HG02642 (cell line): ENCODE results near the gene IL1RN.

Experiments
- ATAC-seq: cut with Tn5 transposase; IDR thresholded peaks from one replicate; pipeline ENCODE4 v1.9.1; 2021; ENCODE audit warnings: mild to moderate bottlenecking; ENCODE audit not compliant: unreplicated experiment, poor library complexity

IL1RN gene

DNA sequence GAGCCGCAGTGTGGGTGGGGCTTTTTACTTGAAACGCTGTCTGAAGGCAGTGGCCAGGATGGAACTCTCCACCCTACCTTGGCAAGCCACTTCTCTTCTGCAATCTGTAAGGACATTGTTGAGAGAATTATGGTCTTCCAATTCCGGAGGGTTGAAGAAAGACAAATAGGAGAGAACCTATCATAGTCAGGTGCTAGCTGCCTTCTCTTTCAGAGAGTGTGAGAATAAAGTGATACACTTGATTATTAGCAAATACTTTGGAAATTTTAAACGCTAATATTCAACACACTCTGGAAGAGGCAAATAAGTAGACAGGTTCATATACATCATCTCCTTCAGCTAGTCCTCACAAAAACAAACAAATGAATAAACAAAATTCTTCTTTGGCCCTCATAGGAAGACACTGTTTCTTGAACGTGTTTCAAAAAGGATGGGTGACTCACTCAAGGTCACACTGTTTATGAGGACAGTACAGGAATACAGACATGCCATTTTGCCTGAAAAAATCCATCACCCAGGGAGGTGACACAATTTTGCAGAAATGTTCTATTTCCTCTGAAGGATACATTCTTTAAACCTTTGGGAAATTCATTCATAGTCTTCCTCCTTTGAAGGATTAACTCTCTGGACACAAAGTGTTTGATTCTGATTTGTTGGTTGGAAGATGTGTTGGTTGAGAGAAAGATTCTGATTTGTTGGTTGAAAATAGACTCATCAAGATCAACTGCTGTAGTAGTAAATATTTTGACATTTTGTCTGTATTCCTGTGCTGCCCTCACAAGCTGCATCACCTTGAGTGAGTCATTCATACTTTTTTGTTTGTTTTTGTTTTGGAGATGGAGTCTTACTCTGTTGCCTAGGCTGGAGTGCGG is 2.2 kb upstream of the IL1RN start:
- no peak for ATAC-seq

DNA sequence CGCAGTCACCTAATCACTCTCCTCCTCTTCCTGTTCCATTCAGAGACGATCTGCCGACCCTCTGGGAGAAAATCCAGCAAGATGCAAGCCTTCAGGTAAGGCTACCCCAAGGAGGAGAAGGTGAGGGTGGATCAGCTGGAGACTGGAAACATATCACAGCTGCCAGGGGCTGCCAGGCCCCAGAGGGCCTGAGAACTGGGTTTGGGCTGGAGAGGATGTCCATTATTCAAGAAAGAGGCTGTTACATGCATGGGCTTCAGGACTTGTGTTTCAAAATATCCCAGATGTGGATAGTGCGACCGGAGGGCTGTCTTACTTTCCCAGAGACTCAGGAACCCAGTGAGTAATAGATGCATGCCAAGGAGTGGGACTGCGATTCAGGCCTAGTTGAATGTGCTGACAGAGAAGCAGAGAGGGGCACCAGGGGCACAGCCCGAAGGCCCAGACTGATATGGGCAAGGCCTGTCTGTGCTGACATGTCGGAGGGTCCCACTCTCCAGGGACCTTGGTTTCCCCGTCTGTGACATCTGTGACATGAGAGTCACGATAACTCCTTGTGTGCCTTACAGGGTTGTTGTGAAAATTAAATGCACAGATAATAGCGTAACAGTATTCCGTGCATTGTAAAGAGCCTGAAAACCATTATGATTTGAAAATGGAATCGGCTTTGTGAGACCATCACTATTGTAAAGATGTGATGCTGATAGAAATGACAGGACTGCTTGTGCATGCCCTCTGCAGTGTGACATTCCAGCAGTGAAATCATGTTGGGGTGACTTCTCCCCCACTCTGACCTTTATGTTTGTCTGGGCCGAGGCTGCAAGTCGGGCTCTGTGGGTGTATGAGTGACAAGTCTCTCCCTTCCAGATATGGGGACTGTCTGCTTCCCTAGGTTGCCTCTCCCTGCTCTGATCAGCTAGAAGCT is 510 bp downstream of the IL1RN start:
- ATAC-seq = no peak

DNA sequence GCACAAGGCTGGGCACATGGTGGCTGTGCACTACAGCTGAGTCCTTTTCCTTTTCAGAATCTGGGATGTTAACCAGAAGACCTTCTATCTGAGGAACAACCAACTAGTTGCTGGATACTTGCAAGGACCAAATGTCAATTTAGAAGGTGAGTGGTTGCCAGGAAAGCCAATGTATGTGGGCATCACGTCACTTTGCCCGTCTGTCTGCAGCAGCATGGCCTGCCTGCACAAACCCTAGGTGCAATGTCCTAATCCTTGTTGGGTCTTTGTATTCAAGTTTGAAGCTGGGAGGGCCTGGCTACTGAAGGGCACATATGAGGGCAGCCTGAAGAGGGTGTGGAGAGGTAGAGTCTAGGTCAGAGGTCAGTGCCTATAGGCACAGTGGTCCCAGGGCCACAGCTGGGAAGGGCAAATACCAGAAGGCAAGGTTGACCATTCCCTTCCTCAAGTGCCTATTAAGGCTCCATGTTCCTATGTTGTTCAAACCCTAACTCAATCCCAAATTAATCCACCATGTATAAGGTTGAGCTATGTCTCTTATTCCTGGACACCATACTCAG is 2.2 kb downstream of the IL1RN start:
- no peak for ATAC-seq

DNA sequence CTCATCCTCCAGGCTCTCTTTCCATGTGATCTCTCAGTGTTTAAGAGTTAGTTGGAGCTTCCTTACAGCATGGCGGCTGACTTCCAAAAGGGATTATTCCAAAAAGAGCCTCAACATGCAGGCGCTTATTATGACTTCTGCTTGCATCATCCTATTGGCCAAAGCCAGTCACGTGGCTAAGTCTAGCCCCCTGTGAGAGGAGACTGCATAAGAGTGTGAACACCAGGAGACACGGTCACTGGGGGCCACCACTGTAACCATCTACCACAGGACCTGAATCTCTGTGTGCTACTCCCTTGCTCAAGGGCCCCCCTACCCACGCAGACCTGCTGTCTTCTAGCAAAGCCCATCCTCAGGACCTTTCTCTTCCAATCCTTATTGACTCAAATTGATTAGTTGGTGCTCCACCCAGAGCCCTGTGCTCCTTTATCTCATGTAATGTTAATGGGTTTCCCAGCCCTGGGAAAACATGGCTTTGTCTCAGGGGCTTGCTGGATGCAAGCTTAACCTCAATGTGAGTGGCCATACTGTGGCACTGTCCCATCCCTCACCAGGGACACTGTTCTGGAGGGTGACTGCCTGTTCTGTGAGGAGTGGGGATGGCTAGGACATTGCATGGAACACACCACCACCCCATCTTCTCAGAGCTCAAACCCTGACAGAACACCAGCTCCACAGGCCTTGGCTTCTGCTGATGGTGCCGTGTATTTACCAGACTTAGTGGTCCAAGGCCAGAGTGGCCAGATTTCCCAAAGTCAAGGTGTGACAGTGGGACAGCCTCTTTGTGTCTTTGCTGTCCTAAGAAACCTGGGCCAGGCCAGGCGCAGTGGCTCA is 4.2 kb downstream of the IL1RN start:
- ATAC-seq = no peak

DNA sequence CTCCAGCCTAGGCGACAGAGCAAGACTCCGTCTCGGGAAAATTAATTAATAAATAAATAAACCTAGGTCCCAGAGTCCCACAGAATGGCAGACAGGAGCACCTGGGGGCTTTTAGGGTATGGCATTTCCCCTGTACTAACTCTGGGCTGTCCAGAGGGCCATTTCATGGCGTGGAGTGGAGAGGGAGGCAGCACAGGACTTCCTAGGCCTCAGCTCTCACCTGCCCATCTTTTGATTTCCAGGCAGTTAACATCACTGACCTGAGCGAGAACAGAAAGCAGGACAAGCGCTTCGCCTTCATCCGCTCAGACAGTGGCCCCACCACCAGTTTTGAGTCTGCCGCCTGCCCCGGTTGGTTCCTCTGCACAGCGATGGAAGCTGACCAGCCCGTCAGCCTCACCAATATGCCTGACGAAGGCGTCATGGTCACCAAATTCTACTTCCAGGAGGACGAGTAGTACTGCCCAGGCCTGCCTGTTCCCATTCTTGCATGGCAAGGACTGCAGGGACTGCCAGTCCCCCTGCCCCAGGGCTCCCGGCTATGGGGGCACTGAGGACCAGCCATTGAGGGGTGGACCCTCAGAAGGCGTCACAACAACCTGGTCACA is 5.1 kb downstream of the IL1RN start:
- no peak for ATAC-seq

DNA sequence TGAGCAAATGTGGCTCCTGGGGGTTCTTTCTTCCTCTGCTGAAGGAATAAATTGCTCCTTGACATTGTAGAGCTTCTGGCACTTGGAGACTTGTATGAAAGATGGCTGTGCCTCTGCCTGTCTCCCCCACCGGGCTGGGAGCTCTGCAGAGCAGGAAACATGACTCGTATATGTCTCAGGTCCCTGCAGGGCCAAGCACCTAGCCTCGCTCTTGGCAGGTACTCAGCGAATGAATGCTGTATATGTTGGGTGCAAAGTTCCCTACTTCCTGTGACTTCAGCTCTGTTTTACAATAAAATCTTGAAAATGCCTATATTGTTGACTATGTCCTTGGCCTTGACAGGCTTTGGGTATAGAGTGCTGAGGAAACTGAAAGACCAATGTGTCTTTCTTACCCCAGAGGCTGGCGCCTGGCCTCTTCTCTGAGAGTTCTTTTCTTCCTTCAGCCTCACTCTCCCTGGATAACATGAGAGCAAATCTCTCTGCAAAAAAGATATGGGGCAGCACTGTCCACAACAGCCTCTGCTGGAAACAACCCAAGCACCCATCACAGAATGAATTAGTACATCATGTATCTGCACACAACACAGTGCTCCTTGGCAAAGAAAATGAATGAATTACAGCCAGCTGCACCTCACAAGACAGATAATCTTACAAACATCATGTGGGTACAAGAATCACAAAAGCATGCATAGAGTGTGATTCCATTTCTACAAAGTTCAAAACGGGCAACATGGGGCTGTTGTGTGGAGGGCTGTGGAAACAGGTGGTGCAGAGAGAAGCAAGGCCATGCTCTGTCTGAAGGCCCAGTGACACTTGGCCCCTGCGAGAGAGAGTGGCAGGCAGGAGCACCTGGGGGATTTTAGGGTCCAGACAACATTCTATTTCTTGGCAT is 6.6 kb downstream of the IL1RN start:
- ATAC-seq = no peak

DNA sequence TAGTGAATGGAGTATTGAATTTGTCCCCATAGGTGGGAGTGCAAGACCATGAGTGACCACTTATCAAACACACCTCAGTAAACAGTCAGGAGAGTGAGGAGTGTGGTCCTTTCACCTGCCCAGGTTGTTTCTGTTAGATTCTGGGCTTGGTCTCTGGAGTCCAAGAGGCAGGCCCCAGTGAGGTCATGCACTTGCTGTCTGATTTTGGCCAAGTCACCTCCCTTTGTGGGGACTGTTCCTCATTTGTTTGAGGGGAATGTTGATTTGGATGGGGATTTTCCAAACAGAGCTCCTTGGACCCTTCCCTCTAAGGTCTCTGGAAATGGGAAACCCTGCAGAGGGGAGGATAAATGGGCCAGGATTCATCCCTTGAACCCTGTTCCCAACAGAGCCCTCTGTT is 7.3 kb downstream of the IL1RN start:
- ATAC-seq = no peak

DNA sequence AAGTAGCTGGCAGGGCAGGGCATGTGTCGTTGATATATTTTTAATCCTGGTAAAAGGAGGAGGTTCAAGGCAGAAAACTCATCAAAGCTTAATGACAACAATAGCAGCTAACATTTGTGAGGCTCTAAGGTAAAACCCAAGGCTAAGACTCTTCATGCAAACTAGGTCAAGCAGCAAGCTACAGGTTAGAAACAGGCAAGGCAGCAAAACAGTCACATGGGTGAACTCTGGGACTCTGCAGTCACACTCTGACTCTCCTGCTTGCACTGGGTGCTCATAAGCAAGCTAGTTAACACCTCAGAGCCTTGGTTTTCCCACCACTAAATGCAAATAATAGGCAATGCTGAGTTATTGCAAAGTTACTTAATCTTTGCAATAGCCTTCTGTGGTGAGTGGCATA is 7.9 kb downstream of the IL1RN start:
- ATAC-seq = no peak

DNA sequence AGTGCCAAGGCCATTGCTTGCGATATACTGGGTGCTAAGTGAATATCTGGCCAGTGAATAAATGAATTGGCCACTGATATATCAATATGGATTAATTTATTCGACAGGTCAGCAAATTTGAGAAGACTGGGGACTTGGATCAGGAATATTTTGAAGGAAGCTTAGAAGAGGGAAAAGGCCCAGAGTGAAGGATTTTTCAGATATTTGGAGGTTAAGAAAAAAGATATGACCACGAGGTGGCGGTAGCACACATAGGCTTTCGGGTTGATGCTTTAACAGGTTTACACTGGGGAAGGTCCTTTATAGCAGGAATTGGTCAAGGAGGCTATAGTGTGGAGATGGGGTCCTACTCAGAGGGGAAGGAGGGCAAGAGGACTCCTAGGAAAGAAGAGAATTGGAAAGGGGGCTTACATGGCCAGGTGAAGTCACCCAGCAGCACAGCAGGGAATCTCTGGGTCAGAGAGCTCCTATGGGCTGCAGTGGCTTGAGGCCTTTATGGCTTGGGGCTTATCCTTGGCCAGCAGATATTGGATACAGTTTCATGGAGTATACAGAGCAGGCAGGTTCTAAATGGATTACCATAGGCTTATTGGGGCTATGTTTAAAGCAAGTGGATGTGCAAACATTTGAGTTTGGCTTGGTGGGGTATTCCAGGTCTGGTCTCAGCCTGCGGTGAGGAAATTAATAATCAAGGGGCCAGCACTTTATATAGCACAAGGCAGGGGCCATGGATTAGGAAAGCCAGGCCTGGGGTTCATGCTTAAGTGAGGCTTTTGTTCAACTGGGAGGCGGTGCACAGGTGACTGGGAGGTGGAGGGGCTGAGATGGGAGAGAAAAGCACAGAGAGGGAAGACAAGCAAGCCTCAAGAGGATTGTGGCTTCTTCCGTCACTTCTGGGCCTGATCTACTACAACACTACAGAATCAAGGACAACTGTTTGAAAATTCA is 9.7 kb downstream of the IL1RN start:
- no peak for ATAC-seq

DNA sequence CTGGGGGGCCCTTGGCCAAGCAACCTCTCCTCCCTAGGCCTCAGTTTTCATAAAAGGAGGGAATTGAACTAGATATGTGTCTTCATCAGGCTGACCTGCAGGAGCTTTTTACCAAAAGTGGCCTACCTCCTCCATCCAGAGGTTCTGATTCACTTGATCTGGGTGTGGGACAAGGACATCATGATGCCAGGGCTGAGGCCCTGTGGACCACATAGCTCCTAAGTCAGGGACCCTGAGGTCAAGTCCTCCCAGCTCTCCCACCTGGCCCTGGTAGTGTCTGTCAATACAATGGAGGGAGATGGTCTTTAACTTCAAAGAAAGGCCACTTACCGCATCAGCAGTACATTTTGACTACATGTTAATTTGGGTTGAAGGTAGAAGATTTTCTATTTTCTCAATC is 10.4 kb downstream of the IL1RN start:
- no peak for ATAC-seq

DNA sequence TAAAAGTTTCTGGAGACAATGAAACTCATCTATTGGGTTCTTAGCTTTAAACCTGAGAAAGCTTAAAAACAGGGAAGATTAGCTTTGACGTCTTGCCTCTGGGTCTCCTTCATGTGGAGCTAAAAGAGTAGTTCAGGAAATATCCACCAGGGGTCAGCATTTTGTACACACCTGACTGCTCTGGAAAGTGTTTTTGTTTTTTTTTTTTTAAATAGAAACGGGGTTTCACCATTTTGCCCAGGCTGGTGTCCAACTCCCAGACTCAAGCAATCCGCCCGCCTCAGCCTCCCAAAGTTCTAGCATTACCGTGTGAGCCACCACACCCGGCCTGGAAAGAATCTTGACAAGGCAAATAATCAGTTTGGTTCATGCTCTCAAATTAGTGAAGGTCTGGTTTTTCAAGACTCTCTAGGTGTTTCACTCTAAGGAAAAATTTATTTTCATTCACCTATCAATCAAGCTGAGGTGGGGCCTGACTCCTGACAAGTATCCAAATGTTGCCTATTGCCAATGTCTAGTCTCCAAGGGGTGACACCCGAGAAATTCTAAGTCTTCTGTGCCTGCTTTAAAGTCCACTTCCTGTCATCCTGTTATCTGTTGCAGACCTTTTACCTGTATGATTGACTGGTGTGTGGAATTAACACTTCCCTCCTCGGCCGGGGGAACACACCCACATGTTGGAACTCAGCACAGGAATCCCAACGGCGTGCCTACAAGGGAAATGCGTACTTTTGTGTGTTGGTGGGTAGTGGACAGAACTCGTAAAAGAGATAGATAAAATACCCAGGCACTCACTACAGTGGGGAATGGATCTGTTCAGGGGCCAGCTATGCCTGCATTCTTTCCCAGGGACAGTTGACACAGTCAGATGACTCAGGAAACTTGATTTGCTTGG is 11.3 kb downstream of the IL1RN start:
- peak; percentile 69 for ATAC-seq

DNA sequence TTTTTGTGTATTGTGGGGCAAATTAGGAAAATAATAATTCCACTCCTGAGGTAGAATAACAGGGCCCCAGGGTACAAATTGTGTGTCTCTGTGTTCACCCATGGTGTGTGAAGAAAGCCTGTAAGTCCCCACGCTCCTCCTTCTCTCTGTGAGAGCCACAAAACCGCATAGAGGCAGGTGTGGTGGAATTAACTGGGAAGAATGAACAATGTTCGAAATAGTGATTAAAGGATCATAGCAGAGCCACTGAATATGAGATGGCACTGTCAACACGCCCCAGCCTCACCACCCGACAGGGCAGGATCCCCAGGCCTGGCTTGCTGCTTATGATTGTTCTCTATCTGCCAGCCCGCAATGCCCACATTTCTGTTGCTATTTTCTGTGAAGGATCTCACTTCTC is 14.1 kb downstream of the IL1RN start:
- no peak for ATAC-seq

DNA sequence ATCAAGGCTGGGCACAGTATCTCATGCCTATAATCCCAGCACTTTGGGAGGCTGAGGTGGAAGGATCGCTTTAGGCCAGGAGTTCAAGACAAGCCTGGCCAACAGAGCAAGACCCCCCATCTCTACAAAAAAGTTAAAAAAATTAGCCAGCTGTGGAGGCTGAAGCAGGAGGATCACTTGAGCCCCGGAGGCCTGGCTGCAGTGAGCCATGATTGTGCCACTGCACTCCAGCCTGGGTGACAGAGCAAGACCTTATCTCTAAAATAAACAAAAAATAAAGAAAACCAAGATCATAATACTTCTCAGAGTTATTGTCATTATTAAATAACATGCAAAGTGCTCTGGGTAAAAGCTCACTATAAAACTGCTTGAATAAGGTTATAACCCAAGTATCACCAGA is 14.9 kb downstream of the IL1RN start:
- ATAC-seq = no peak

DNA sequence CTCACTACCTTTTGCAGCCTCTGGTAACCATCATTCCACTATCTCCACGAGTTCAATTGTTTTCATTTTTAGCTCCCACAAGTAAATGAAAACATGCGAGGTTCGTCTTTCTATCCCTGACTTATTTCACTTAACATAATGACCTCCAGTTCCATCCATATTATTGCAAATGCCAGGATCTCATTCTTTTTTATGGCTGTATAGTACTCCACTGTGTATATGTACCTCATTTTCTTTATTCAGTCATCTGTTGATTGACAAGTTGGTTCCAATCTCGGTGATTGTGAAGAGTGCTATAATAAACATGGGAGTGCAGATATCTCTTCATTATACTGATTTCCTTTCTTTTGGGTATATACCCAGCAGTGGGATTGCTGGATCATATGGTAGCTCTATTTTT is 16.9 kb downstream of the IL1RN start:
- no peak for ATAC-seq

DNA sequence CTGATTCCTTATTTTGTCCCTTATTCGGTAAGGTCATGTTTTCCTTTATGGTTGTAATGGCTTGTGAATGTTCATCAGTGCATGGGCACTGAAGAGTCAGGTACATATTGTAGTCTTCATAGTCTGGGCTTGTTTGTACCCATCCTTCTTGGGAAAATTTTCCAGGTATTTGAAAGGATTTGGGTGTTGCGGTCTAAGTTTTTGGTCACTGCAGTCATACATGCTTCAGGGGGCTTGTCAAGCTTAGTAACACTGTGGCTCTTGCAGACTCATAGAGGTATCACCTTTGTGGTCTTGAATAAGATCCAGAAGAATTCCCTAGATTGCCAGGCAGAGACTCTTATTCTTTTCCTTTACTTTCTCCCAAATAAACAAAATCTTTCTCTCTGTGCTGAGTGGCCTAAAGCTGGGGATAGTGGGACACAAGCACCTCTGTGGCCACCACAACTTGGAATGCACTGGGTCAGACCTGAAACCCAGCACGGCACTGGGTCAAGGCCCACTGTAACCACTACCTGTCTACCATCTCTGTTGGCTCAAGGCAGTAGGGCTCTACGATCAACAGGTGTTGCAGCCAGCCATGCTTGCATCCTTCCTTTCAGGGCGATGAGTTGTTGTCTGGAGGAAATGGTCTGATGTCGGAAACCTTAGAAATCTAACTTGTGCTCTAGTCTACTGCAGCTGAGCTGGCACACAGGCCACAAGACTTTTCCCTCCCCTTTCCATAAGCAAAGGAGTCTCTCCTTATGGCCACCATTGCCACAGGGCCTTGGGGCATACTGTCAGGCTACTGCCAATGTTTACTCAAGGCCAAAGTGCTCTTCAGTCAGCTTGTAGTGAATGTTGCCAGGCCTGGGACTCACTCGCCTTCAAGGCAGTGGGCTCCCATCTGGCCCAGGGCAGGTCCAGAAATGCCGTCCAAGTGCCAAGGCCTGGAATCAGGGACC is 21.5 kb downstream of the IL1RN start:
- no peak for ATAC-seq
